Liver (tissue), 3 donors: ENCODE results near the gene TTC3.

Source experiments
- ATF3 ChIP-seq: IDR thresholded peaks from 2 replicates; pipeline ENCODE4 v1.6.1; 2016; ENCODE audit warnings: antibody characterized with exemption
- CTCF ChIP-seq: fragments of 150-350 bp; IDR thresholded peaks from 2 replicates; pipeline ENCODE4 v1.5.1; 2017; ENCODE audit warnings: improper control_type of control experiment, low read depth, low read length; ENCODE audit not compliant: missing input control
- EGR1 ChIP-seq, 2 donors: IDR thresholded peaks; 2 replicates each; pipeline ENCODE4 v1.6.1; 2016 to 2018; ENCODE audit warnings: antibody characterized with exemption in 2 of 2, low read depth in 2 of 2
- FOXA1 ChIP-seq: IDR thresholded peaks from 2 replicates; pipeline ENCODE4 v1.6.1; 2016; ENCODE audit warnings: antibody characterized with exemption
- GABPA ChIP-seq, 2 donors: IDR thresholded peaks in 1 of 2; conservative IDR thresholded peaks in 1 of 2; 2 replicates each; pipeline ENCODE4 v1.6.1; 2016; ENCODE audit warnings: antibody characterized with exemption in 2 of 2, mild to moderate bottlenecking in 1 of 2, moderate library complexity in 1 of 2
- HNF4A ChIP-seq, 2 donors: conservative IDR thresholded peaks; 2 replicates each; pipeline ENCODE4 v1.6.1; 2016; ENCODE audit warnings: antibody characterized with exemption in 2 of 2, mild to moderate bottlenecking in 2 of 2
- JUND ChIP-seq, 2 donors: IDR thresholded peaks; 2 replicates each; pipeline ENCODE4 v1.6.1; 2016; ENCODE audit warnings: antibody characterized with exemption in 2 of 2
- MAX ChIP-seq: IDR thresholded peaks from 2 replicates; pipeline ENCODE4 v1.6.1; 2016; ENCODE audit warnings: antibody characterized with exemption
- RAD21 ChIP-seq, 2 donors: IDR thresholded peaks; 2 replicates each; pipeline ENCODE4 v1.6.1; 2016; ENCODE audit warnings: antibody characterized with exemption in 2 of 2, mild to moderate bottlenecking in 2 of 2
- REST ChIP-seq: IDR thresholded peaks from 2 replicates; pipeline ENCODE4 v1.6.1; 2016; ENCODE audit warnings: antibody characterized with exemption, mild to moderate bottlenecking
- RXRA ChIP-seq, 2 donors: IDR thresholded peaks; 2 replicates each; pipeline ENCODE4 v1.6.1; 2017 to 2018; ENCODE audit warnings: antibody characterized with exemption in 2 of 2, mild to moderate bottlenecking in 1 of 2
- SP1 ChIP-seq: IDR thresholded peaks from 2 replicates; pipeline ENCODE4 v1.6.1; 2018; ENCODE audit warnings: antibody characterized with exemption, mild to moderate bottlenecking
- YY1 ChIP-seq: IDR thresholded peaks from 2 replicates; pipeline ENCODE4 v1.6.1; 2016; ENCODE audit warnings: antibody characterized with exemption, mild to moderate bottlenecking
- donor health status: healthy.
- donor health status: healthy.

GRCh38 chr21:37073417-37074196 lies 553 bp downstream of the TTC3 start:
- no peak for TF ChIP-seq CTCF
- TF ChIP-seq GABPA (IDR thresholded peaks at IDR 0.05 in 1 of 2, conservative IDR thresholded peaks at IDR 0.05 in 1 of 2), result no peak
- TF ChIP-seq MAX, result no peak
- peak; percentile 8 for TF ChIP-seq YY1
- TF ChIP-seq EGR1 (IDR thresholded peaks at IDR 0.05; ENCODE audit: low read depth in 2 of 2), result no peak
- no peak for TF ChIP-seq SP1
- TF ChIP-seq JUND (IDR thresholded peaks at IDR 0.05), result no peak
- TF ChIP-seq REST, result no peak
- no peak for TF ChIP-seq FOXA1
- TF ChIP-seq RXRA (IDR thresholded peaks at IDR 0.05), result no peak
- TF ChIP-seq ATF3, result no peak
- TF ChIP-seq HNF4A (conservative IDR thresholded peaks at IDR 0.05), result no peak
- no peak for TF ChIP-seq RAD21 (IDR thresholded peaks at IDR 0.05)
